Activated CD4-positive, alpha-beta T cell treated with anti-CD3 and anti-CD28 coated beads, Interleukin-2, amount 50 U/mL, for 1 hour (primary cell): Measurements from ENCODE around the gene TBCD.
A peak's percentile ranks its signal among the peaks of the same experiment; 100 is the strongest.
"Not testable (repeated sequence)": the region's sequence is repeated elsewhere in the genome, so short reads cannot be mapped to it uniquely, and the experiment has no call there.

Source experiments
- DNase-seq: peaks from one replicate; pipeline ENCODE4 v3.0.0-alpha.2; 2020

Gene TBCD

DNA sequence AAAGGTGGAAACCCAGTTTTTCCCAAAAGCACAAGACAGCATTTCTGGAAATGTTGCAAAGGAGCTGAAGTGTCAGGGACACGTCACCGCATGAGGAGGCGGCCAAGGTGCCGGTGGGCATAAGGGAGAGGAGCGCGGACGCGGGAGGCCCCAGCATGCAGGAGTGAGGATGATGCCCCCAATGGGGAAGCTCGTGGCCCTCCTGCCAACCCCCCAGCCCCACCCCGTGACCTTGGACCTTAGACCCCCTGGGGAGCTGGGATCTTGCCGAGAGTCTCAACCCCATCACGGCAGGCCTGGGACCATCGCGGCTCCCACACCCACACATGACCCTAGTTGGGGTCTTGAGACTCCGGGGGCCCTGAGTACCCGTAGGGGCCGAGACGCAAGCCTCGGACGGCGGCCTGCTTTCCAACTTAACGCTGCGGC, 208.1 kb downstream of the TBCD start:
- DNase-seq = no peak

DNA sequence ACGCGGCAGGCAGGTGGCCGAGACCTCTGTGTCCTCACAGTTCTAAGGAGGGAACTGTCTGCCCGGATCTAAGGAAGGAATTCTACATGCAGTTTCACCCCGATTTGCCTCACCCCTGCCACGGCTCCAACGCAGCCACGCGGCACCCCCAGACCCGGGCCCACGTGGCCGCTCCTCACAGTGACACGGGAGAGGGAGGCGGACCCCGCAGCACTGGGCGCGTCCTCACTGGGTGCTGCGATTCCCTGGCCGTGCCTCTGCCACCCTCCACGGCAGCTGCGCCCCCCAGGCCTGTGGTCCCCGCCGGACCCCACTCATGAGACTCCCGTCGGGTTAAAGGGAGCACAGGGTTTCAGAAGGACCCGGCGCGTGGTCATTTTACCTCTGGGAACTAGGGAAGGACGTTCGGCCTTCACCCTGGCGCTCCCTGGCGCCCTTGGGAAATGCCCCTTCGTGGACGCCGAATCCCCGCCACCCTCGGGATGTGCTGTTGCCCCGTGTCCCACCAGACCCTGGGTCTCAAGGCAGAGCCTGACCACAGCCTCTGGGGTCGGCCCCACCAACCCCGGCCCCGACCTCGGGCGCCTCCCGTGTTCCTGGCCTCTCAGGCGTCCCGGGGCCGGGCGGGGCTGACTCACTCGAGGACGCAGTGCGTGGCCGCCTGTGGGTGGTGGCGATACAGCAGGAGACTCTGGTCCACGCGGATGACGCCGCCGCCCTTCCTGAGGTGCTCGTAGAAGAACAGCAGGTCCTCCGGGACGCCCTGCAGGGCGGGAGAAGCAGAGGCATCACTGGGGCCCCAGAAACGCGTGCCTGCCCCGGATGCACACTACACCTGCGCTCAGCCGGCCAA, 208.8 kb downstream of the TBCD start:
- DNase-seq = no peak

DNA sequence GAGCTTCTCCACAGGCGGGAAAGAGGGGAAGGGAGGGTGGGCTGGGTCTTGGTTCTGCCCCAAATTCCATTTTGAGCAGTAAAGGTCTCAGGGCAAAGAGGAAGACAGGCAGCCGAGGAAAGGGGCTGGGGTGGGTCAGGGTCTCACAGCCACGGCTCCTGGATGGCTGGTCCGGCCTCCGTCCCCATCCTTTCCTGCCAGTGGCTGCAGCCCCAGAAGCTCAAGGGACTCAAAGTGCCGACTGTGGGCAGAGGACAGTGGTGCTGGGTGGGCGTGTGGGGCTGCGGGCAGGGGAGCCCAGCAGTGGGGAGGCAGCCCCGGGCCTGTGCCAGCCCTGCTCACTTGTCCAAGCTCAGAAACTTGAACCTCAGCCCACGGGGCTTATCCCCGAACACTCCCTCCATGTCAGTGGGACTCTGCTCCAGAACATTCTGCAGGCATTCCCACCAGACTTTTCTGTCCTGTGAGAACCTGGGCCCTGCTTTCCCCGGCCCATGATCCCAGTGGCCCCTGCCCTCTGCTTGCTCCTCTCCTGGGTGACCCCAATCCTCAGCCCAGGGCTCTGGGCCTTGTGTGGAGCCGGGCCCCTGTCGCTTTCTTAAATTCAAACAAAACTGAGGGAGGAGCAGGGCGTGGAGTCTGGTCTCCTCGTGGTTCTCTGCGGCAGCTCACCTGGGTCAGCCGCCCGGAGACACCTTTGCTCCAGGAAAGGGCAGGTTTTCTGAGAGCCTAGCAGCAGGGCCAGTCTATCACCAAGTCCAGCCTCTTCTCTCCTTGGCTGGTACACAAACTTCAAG, 209.7 kb downstream of the TBCD start:
- DNase-seq = no peak

DNA sequence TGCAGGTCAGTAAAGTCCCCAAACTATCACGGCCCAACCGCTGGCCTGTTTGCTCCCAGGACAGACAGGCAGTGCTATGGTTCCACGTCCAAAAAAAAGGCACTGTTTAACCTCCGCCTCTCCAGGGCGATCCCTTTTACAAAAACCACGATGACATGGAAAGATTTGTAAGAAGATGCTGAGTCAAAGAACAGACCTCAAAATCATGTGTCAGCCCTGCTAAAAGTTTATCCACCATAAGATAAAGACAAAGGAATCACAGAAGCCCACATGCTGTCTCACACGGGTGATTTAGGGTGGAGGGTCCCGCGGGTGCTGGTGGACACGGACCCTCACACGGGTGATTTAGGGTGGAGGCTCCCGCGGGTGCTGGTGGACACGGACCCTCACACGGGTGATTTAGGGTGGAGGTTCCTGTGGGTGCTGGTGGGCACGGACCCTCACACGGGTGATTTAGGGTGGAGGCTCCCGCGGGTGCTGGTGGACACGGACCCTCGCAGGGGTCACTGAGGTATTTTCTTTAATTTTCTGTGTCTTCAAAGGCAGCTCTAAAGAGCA, 210.4 kb downstream of the TBCD start:
- DNase-seq = no peak

DNA sequence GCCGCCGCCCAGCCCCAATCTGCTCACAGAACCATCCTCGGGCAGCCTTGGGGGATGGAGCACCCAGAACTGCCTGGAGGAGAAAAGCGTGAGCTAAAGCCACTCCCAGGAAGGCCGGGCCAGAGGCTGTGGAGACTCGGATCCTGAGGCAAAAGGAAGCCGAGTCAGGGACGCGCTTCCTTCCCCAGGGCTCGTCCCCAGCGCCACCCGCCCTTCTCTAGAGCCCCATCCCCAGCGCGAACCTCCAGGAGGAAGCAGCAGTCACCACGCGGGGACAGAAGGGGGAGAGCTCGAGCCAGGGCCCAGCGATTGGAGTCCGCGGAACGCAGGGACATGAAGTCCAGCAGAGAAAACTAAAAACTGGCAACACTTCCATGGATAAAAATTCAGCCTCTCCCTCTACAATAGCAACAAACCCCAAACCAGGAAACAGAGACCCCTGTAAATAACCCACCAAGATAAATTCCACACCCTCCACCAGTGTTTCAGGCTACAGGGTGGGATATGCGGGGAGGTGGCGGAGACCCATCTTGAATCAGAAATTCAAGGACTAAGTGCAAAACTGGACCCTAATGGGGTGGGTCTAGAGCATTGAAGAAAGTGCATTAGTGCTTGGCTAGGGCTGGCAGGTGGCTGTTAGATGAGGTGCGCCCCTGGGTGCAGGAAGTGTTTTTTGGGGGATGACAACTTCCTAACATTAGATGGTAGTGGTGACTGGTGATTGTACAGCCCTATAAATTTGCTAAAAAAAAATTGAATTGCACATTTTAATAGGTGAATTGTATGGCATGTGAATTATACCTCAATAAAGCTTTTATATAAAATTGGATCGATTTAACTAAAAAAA, 211.5 kb downstream of the TBCD start:
- peak; percentile 29 for DNase-seq

DNA sequence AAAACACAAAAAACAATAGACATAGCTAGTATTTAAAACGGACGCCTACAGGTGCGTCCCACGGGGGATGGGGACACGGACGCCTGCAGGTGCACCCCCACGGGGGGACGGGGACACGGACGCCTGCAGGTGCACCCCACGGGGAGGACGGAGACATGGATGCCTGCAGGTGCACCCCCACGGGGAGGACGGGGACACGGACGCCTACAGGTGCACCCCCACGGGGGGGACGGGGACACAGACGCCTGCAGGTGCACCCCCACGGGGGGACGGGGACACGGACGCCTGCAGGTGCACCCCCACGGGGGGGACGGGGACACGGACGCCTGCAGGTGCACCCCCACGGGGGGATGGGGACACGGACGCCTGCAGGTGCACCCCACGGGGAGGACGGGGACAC, 212.6 kb downstream of the TBCD start:
- DNase-seq = not testable (repeated sequence)

DNA sequence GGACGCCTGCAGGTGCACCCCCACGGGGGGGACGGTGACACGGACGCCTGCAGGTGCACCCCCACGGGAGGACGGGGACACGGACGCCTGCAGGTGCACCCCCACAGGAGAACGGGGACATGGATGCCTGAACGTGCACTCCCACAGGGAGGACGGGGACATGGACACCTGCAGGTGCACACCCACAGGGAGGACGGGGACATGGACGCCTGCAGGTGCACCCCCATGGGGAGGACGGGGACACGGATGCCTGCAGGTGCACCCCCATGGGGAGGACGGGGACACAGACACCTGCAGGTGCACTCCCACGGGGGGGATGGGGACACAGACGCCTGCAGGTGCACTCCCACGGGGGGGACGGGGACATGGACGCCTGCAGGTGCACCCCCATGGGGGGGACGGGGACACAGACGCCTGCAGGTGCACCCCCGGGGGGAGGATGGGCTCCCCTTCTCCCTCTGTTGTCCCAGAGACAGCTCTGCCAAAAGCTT, 213.0 kb downstream of the TBCD start:
- DNase-seq = no peak

DNA sequence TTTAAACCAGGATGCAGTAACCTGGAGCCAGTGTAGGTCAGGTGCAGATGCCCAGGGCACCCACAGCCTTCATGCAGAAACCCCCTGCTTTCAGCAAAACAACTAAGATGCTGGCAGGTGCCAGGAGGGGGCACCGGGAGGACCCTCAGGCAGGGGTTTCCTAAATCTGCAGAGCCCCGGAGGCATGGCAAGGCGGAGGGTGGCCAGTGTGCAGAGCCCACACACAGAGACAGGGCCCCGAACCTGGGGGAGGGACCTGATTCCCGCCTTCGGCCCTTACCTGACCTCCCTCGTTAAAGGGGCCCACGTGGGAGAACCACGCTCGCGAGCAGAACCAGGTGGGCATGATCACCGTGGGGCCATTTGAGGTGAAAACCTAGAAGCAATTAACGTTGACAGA, 213.5 kb downstream of the TBCD start:
- no peak for DNase-seq

DNA sequence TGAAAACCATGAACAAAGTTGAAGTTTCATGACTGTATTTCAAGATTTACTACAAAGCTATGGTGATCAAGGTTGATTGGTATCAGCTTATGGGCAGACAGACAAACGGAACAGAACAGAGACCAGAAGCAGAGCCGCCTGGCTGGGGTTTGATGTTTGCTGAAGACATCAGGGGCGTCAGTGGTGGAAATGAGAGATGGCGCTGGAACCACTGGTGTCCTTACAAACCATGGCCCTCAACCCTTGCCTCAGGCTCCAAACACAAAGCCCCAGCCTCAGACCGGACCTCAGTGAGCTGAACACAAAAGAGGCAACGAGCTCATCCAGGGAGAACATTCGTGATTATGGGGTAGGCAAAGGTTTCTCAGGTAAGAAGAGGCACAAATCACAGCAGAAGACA, 214.6 kb downstream of the TBCD start:
- no peak for DNase-seq

DNA sequence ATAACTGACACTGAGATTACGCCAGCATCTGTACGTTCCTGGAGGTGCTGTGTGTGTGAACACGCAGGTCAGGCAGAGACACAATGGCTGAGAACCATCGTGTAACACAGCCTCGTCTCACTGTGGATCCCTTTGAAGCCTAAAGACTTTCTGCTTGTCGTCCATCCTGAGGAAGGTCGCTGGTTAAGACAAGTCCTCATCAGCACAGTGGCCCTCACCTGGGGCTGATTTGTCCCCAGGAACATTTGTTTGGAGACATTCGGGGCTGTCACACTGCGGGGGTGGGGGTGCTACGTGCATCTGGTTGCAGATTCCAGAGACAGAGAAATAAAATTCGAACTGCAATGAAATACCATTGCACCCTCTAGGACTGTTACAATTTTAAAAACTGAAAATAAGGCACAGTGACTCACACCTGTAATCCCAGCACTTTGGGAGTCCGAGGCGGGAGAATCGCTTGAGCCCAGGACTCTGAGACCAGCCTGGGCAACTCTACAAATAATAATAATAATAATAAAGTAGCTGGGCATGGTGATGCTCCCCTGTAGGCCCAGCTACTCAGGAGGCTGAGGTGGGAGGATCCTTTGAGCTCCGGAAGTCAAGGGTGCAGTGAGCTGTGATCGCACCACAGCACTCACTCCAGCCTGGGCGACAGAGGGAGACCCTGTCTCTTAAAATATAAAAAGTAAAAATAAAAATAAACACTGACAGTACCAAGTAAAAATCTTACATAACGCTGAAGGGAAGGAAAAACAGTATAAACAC, 215.6 kb downstream of the TBCD start:
- DNase-seq = no peak

DNA sequence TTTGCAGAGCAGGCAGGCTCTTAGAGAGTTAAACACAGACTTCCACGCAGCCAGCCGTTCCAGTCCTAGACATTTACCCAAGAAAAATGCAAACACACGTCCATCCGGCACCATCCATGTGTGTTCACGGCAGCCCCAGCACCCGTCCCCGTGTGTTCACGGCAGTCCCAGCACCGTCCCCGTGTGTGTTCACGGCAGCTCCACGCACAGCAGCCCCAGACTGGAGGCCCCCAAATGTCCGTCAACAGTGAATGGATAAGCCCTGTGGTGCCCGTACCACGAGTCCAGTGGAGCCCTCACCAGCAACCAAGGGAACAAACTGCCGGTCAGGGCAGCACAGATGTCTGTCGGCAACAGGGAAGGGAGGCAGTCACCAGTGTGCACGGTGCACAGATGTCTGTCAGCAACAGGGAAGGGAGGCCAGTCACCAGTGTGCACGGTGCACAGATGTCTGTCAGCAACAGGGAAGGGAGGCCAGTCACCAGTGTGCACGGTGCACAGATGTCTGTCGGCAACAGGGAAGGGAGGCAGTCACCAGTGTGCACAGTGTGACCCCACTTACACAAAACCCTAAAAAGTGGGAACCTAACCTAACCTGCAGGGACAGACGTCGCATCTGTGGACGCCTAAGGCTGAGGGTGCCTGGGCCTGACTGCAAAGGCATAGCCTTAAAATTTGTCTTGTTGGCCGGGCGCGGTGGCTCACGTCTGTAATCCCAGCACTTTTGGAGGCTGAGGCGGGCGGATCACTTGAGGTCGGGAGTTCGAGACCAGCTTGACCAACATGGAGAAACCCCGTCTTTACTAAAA, 216.4 kb downstream of the TBCD start:
- DNase-seq = not testable (repeated sequence)

DNA sequence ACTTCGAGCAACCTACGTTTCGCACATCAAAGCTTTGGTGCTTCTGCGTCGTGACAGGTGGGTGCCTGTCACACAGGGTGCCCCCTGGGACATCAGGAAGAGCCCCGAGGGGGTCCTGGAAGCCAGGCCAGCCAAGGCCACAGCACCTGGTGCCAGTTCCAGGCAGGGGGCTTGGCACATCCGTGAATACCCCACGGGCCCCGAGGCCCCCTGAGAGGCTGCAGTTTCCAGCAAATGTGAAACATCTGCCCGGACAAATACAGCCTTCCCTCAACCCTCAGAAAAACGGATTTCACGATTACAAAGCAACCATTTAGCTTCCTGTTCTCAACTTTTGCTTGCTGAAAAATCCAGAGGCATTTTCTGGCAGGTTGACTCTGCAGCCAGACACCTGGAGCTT, 218.2 kb downstream of the TBCD start:
- DNase-seq = no peak

DNA sequence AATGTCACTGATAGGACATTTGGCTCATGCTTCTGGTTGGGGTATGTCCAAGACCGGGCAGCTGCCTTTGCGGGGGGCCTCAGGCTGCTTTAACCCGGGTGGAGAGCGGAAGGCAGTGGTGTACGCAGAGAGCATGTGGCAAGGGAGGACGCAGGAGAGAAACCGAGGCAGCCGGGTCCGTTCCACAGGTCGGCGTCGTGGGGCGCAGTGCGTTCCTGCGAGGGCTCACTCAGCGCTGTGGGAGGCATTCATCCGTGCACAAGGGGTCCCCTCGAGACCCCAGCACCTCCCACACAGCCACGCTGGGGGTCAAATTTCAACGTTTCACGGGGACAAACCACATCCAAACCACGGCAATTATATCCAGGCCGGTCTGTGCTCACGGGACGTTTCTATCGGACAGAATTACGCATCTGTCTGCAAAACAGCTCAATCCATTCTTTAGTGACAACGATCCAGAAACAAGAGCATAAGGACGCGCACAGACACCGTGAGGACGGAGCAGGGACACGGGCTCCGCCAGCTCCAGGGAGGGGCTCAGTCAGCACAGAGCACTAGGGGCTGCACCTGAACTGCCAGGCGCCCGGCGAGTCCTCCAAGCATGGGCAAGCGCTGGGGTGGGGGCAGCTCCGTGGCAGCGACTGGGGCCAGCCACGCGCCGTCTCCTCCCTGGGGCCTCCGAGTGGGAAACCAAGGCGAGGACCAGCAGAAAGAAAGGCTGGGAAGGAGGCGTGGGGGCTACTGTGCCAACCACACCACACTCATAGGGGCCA, 219.1 kb downstream of the TBCD start:
- DNase-seq = no peak

DNA sequence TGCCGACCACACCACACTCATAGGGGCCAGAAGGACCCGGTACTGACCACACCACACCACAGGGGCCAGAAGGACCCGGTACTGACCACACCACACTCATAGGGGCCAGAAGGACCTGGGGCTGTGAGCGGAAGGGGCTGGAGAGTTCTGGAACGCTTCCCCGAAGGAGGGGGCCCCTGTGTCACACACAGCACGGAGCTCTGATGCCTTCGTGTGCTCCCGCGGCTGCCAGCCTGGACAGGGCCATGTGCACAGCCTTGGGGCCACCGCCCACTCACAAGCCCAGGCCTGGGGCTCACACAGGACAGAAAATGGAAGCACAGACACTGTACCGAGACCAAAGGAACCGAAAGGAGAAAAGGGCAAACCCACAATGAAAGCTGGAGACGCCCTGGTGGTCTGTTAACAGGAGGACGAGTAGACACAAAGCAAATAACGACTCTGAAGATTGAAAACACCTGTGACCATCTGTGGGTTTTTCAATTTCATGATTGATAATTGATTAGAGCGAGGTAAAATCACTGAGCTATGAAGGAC, 221.0 kb downstream of the TBCD start:
- DNase-seq = no peak

DNA sequence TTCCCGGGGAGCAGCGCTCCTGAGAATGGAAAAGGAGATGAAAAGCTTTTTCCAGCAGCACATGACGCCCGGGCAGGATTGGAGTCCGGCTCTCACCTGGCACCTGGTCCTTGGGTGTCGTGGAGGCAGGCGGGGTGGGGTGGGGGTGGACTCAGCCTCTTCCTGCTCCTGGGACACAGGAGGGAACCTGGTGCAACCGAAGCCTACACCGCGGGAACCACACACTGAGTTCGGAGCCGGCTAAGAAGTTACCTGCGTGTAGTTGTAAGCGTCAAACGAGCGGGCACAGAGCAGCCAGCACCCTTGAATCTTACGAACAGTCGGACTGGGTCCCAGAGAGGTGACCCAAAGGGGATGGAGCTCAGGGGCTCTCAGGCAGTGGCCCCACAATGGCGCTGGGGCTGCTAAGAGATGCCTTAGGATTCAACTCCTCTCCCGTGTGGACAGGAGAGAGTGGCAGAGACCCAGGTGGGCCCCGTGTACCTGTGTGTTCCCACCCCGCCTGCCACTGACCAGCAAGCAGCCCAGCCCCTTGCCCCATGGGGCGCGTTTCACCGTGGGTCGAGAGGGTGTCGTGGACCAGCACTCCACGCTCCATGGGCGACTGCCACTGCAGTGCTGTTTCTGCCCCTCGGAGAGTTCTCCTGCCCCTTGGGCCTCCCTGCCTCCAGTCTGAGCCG, 221.7 kb downstream of the TBCD start:
- no peak for DNase-seq

DNA sequence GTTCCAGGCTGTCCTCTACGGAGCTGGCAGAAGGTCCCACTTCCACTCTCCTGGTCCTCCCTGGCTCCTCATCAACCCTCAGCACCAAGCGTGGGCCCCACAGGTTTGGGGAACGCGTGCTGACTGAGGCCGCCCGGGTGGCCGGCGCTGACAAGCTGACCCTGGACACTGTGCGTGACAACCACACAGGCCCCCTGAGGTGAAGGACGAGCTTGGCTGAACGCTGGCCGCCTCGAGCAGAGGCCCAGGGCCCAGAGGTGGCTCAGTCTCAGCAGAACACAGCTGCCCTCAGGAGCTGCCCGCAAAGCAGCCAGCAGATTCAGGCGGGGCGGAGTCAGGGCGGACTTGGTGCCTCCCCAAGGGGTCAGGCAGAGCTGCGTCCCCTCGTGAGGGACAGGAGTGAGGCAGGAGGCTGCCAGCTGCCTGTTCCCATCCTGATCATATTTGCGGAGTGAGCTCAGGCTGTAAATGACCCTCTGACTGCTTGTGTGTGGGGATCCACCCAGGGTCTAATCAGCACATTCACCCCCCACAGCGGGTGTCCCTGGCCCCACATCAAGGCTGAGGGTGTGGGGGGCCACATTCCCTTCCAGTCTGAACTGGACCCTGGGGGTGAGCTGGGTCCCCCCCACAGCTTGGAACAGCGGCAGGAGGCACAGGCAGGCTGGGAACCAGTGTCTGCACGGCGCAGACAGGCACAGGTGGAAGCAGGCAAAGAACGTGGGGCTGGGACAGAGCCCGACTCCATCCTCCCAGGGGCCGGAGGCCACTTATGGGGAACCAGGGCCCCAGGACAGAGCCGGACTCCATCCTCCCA, 222.5 kb downstream of the TBCD start:
- no peak for DNase-seq

DNA sequence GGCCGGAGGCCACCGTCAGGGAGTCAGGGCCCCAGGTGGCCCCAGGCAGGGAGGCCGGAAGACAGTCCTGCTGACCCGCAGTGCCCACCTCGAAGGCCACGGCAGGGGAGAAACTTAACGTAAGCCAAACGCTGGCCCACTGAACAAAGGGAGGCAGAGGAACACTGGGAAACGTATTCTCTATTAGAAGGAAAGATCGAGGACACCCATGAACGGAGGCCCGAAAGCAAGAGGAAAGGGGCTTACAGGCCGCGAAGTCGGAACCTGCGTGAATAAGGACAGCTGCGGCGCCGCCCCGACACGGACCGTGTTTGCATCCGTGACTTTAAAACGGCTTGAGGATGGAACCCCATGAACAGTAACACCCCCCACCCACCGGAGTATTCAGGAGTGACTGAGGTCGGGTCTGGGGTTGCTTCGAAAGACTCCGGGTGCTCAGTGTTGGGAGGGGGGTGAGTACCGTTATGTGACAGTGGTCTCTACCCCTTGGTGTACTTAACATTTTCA, 225.2 kb downstream of the TBCD start:
- no peak for DNase-seq

DNA sequence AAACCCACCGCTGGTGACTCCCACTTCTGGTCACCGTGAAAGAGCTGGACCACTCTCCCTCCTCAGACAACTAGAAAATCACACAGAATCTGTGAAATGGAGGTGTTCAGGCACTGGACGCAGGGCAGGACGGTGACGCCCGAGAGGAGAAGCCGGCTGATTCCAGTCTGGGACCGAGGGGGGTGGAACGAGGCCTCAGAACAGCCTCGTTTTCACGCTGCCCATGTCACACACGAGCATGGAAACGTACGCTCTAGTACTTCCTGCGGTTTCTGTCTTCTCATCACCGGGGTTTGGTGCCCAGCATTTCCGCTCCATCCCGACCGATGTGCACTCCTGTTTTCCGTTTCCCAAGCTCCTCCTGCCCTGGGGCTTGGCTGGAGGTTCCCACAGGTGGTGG, 225.7 kb downstream of the TBCD start:
- DNase-seq = no peak
